Measurements from ENCODE around the gene SRXN1.

The SRXN1 gene

GRCh38 chr20:602111-602970 is 50.7 kb downstream of the SRXN1 start:
- no peak for DNase-seq

- no peak for DNase-seq
Observed at GRCh38 chr20:600736-601135, 52.3 kb downstream of the SRXN1 start.

GRCh38 chr20:600141-600540 is 52.9 kb downstream of the SRXN1 start:
- no peak for DNase-seq

- no peak for DNase-seq
Observed at GRCh38 chr20:598133-598850, 54.7 kb downstream of the SRXN1 start.

- DNase-seq, result no peak
Observed at GRCh38 chr20:597560-597959, 55.4 kb downstream of the SRXN1 start.
